OCI-LY7 (cell line): ENCODE measurements around the gene MFRP. TPM values are rescaled to one million over a fixed set of nuclear protein-coding genes. Genes with fewer than 3 reads are reported as not detected.

Source experiments
- BruUV-seq: library from RNA; stranded (reverse); fragments of 400-500 nt; replicated peaks from 2 replicates; lab custom pipeline; 2021; lab: Mats Ljungman, UMichigan
- CTCF ChIA-PET: fragments of 300-600 bp; sonication (Branson Sonifier 250); formaldehyde crosslinking; loops from one replicate; lab custom pipeline; 2022; ENCODE audit warnings: antibody characterized with exemption; ENCODE audit not compliant: unreplicated experiment; lab: Charles Lee
- POLR2A ChIA-PET: fragments of 300-600 bp; sonication (Branson Sonifier 250); formaldehyde crosslinking; loops from one replicate; lab custom pipeline; 2022; ENCODE audit warnings: antibody characterized with exemption; lab: Charles Lee
- DNase-seq: peaks from one replicate; pipeline ENCODE4 v3.0.0-alpha.2; 2015; ENCODE audit warnings: low spot score
- H2AFZ ChIP-seq: fragments of 200-600 bp; sonication (generic), shearing (Covaris generic); 2 replicates; pipeline ENCODE4 v1.6.1; 2014; ENCODE audit warnings: mild to moderate bottlenecking, antibody characterized with exemption, low read length, moderate library complexity
- H3K27ac ChIP-seq: fragments of 200-600 bp; sonication (generic); 2 replicates; pipeline ENCODE4 v1.5.1; 2014; ENCODE audit warnings: mixed run types, low read depth, mild to moderate bottlenecking, moderate library complexity, low read length, inconsistent platforms; ENCODE audit not compliant: poor library complexity, severe bottlenecking
- H3K36me3 ChIP-seq: fragments of 200-600 bp; sonication (generic); 2 replicates; pipeline ENCODE4 v1.6.1; 2014; ENCODE audit warnings: mild to moderate bottlenecking, antibody characterized with exemption, low read length, moderate library complexity, mixed read lengths; ENCODE audit not compliant: insufficient read depth
- H3K4me1 ChIP-seq: fragments of 200-600 bp; sonication (generic); 2 replicates; pipeline ENCODE4 v1.5.1; 2014; ENCODE audit warnings: mild to moderate bottlenecking, low read length; ENCODE audit not compliant: insufficient read depth, poor library complexity, severe bottlenecking
- H3K4me2 ChIP-seq: fragments of 200-600 bp; sonication (generic); 2 replicates; pipeline ENCODE4 v1.6.1; 2014; ENCODE audit warnings: mild to moderate bottlenecking, low read length
- H3K4me3 ChIP-seq: fragments of 200-600 bp; sonication (generic); 2 replicates; pipeline ENCODE4 v1.5.1; 2014; ENCODE audit warnings: mild to moderate bottlenecking, low read depth, low read length; ENCODE audit not compliant: poor library complexity, severe bottlenecking
- H3K79me2 ChIP-seq: fragments of 200-600 bp; sonication (generic); 2 replicates; pipeline ENCODE4 v1.6.1; 2016; ENCODE audit warnings: low read depth, mild to moderate bottlenecking, low read length, moderate library complexity, mixed read lengths; ENCODE audit not compliant: insufficient read depth
- H3K9me2 ChIP-seq: fragments of 200-600 bp; sonication (generic); 2 replicates; pipeline ENCODE4 v1.6.1; 2016; ENCODE audit warnings: mild to moderate bottlenecking, low read length, mixed read lengths; ENCODE audit not compliant: insufficient read depth
- H3K9me3 ChIP-seq: fragments of 200-600 bp; sonication (generic); 2 replicates; pipeline ENCODE4 v1.6.1; 2014; ENCODE audit warnings: mild to moderate bottlenecking, mixed run types, low read length, mixed read lengths
- H4K20me1 ChIP-seq: fragments of 200-600 bp; sonication (generic); 2 replicates; pipeline ENCODE4 v1.6.1; 2014; ENCODE audit warnings: mild to moderate bottlenecking, antibody characterized with exemption, low read length, moderate library complexity, mixed read lengths; ENCODE audit not compliant: insufficient read depth
- CTCF ChIP-seq: fragments of 200-600 bp; sonication (generic); conservative IDR thresholded peaks from 2 replicates; pipeline ENCODE4 v1.5.1; 2014; ENCODE audit warnings: mild to moderate bottlenecking, antibody characterized with exemption, low read length, moderate library complexity, mixed read lengths
- EZH2phosphoT487 ChIP-seq: fragments of 200-600 bp; sonication (generic); IDR thresholded peaks from 2 replicates; pipeline ENCODE4 v1.6.1; 2018; ENCODE audit warnings: low read depth, borderline replicate concordance, mild to moderate bottlenecking, mixed run types, antibody characterized with exemption, low read length, moderate library complexity, mixed read lengths
- intact Hi-C: fragments of 100-400 bp; cut with micrococcal nuclease; formaldehyde crosslinking; loops from one replicate; pipeline ENCODE4 v1.10.0; 2022; ENCODE audit not compliant: unreplicated experiment
- total RNA-seq, 2 experiments: library from RNA; depleted of rRNA in 1 of 2; stranded (reverse); fragments of >200 nt in 1 of 2; shearing (Covaris generic) in 1 of 2; gene quantifications; 2 replicates each; pipeline ENCODE4 v1.2.3, GENCODE V29; 2014 to 2022

The MFRP gene
- total RNA-seq, 2 experiments from 2014 or later: not detected

DNA sequence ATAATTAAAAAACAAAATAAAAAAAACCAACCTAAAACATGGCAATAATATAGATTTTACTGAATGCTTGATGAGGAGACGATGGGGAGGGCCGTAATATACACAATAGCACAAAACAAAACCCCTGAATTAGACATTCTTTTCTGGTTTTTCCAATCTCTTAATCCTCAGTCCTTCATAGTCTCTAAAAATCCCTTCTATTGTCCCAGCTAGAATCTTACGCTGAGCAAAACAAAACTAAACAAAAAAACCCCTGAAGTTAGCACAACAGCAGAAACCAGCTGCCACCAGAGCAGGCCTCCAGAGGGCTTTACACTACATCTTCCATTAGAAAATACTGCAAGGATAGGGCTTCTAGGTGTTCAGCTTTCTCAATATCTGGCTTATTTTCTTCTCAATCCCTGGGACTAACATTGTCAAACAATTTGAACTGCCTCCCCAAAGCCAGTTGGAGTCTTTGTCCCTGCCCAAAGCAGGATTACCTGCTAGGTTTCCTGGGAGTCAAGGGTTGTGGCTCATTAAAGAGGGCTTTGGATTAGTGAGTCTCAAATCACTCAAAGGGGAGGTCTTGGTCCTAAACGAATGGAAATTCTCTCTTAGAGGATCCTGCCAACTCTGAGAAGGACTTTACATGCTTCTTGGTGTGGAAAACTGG is 14.3 kb downstream of the MFRP start:
- peak overlapping the region; percentile 36 for H2AFZ ChIP-seq
- intact Hi-C loops: no loop called here
- no TSS peak for BruUV-seq
- peaks cover 6% of the 10 kb centered on the region; the same call in 1 of the 2 replicates for H3K36me3 ChIP-seq
- no peaks in the 10 kb centered on the region for H3K9me3 ChIP-seq
- ChIA-PET POLR2A (no interaction called here), CTCF (no interaction called here)
- H3K4me2 ChIP-seq: no peak overlapping the region
- peaks cover 10% of the 10 kb centered on the region; the same call in 1 of the 2 replicates for H3K79me2 ChIP-seq
- H4K20me1 ChIP-seq: no peaks in the 10 kb centered on the region
- H3K27ac ChIP-seq: no peak overlapping the region
- peaks cover 21% of the 10 kb centered on the region for H3K4me1 ChIP-seq
- no peak for DNase-seq
- no peak for TF ChIP-seq CTCF
- no peak for TF ChIP-seq EZH2phosphoT487
- no peak overlapping the region for H3K4me3 ChIP-seq
- no peaks in the 10 kb centered on the region for H3K9me2 ChIP-seq

DNA sequence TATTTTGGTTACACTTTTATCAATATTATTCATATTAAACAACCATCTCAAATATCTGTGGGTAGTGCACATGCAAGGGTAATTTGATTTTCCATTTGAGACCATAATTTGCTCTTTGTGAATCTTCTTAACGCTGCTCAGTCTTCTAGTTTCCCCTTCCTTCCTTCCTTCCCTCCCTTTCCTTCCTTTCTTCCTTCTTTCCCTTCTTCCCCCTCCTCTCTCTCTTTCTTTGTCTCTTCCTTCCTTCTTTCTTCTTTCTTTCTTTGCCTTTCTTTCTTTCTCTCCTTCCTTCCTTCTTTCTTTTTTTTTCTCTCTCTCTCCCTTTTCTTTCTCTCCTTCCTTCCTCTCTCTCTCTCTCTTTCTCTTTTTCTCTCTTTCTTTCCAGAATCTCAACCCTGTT is 16.3 kb downstream of the MFRP start:
- TF ChIP-seq CTCF (no peak), EZH2phosphoT487 (no peak)
- intact Hi-C loops: no loop called here
- no peak overlapping the region for H3K4me3 ChIP-seq
- H2AFZ ChIP-seq: no peak overlapping the region
- BruUV-seq: no TSS peak
- H3K9me2 ChIP-seq: no peaks in the 10 kb centered on the region
- no peaks in the 10 kb centered on the region for H3K36me3 ChIP-seq
- H3K9me3 ChIP-seq: no peaks in the 10 kb centered on the region
- H4K20me1 ChIP-seq: no peaks in the 10 kb centered on the region
- DNase-seq: no peak
- peaks cover 10% of the 10 kb centered on the region for H3K4me1 ChIP-seq
- H3K27ac ChIP-seq: no peak overlapping the region
- CTCF ChIA-PET: interaction anchor here (1.0 kb wide), 1 partner anchor 224 kb away, joined by 3 read pairs; no protein-coding TSS in a partner anchor
- peaks cover 7% of the 10 kb centered on the region; the same call in 1 of the 2 replicates for H3K79me2 ChIP-seq
- H3K4me2 ChIP-seq: no peak overlapping the region
- POLR2A ChIA-PET: no interaction called here

GRCh38 chr11:119329320-119329719 is 17.2 kb downstream of the MFRP start:
- H3K27ac ChIP-seq: no peak overlapping the region
- H3K4me2 ChIP-seq: no peak overlapping the region
- H2AFZ ChIP-seq: no peak overlapping the region
- no peaks in the 10 kb centered on the region for H3K79me2 ChIP-seq
- no TSS peak for BruUV-seq
- H3K36me3 ChIP-seq: no peaks in the 10 kb centered on the region
- H3K9me3 ChIP-seq: no peaks in the 10 kb centered on the region
- H3K4me1 ChIP-seq: peaks cover 6% of the 10 kb centered on the region
- no peaks in the 10 kb centered on the region for H3K9me2 ChIP-seq
- ChIA-PET POLR2A (interaction anchor here (0.7 kb wide), 2 partner anchors 22 to 39 kb away, joined by 3 to 4 read pairs; no protein-coding TSS in a partner anchor), CTCF (no interaction called here)
- DNase-seq: no peak
- no peak overlapping the region for H3K4me3 ChIP-seq
- TF ChIP-seq EZH2phosphoT487: no peak
- intact Hi-C loops: no loop called here
- no peaks in the 10 kb centered on the region for H4K20me1 ChIP-seq
